ENCODE measurements around the gene PRSS53.

The PRSS53 gene

DNA sequence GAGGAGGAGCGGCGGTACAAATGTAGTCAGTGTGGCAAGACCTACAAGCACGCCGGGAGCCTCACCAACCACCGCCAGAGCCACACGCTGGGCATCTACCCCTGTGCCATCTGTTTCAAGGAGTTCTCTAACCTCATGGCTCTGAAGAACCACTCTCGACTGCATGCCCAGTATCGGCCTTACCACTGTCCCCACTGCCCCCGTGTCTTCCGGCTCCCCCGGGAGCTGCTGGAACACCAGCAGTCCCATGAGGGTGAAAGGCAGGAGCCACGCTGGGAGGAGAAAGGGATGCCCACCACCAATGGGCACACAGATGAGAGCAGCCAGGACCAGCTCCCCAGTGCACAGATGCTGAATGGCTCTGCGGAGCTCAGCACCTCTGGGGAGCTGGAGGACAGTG lies 11.7 kb downstream of the PRSS53 start:
- no peak for DNase-seq

DNA sequence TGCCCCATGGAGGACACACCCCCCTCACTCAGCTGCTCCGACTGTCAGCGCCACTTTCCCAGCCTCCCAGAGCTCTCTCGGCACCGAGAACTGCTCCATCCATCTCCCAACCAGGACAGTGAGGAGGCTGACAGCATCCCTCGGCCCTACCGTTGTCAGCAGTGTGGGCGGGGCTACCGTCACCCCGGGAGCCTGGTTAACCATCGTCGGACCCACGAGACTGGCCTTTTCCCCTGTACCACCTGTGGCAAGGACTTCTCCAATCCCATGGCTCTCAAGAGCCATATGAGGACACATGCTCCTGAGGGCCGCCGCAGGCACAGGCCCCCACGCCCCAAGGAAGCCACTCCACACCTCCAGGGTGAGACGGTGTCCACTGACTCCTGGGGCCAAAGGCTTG lies 12.4 kb downstream of the PRSS53 start:
- DNase-seq = no peak

DNA sequence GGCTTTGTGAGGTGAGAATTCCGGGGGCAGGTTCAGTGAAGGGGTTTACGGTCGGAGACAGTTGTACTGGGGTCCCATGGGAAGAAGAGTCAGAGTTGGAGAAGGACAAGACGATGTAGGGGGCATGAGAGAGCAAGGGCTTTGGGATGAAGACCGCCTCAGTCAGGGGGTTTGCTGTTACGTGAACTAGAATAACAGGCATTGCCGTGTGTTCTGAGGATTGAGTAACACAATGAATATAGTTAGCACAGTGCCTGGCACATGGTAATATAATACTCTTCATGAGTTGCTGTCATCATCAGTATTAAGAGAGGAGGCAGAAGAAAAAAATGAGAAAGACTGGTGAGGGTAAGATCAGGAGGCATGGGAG lies 13.9 kb downstream of the PRSS53 start:
- DNase-seq = no peak

DNA sequence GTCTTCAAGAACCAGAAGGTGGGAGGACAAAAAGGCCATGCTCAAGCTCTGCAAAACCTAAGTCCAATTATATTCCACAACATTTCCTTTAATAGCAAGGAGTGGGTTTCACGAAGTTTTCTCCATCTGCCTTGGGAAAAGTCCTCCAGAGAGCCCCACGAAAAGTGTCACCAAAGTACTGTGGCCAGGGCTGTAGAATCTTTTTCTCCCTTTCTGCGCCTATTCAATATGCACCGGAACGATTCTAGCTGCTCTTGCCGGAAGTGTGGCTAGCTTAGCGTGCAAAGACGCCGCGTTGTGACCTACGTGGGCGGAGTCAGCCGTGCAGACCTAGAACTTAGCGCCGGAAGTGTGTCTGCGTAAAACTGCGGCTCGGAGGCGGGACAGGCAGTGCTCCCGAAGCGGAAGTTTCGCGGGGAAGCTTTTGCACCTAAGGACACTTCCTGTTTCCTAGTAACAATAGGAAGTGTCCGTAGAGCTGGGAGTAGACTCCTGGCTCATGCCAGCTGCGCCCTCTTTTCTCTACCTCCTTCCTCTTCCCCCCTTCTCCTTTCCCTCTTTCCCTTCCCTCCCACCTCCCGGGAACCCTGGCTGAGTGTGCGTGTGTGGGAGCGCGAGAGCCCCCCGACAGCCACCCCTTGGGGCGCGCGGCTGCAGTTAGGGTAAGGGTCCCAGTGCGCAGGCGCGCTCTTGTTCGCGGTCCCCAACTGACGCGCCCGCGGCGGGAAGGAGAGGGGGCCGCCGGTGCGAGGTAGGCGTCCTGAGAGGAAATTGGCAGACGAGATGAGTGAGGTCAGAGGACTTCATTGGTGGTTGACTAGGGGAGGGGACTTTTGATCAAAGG lies 14.6 kb downstream of the PRSS53 start, which contains the start of the genes ZNF646 and ZNF668:
TSS of gene ZNF646 (plus strand) at position 453 of the 844 bp plus-strand sequence. CDS start 1,903 bp downstream, outside the sequence.
TSS of gene ZNF668 (minus strand) at position 271 of the 844 bp plus-strand sequence. CDS start 9,781 bp downstream, outside the sequence.
- DNase-seq = peak; percentile 93 to 94

DNA sequence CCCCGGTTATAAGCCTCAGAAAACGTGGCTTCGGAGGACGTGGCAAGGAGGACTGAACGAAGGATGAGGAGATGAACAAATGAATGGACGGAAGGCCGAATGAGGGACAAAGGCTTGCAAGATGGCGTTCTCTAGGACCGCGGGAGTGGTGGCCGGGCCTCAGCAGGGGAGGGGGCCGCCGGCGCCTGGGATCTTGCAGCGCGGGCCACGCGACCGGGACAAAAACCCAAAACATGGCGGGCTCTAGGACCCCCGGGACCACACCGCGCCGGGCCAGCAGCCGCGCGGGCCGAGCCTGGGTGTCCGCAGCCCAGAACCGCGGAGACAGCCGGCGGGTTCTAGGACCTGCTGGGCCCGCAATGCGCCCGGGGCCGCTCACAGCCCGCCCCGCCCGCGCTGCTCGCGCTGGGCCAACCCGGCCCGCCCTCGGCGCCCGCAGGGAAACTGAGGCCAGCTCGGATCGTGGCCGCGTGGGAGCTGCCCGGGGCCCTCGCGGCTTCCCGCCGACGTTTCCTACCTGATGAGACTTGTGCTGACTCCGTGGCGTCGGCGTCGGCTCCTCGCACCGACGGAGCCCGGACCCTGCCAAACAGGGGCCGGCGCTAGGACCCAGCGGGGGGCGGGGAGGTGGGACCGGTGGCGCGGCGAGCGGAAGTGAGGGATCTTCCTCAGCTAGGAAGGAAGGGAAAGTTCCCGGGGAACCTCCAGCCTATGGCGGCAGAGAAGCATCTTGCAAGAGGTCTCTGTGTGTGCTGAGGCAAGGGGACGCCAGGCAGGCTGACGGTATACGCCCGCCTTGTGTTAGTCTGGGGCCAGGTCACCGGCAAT lies 15.4 kb downstream of the PRSS53 start:
- DNase-seq = peak; percentile 84 to 85

DNA sequence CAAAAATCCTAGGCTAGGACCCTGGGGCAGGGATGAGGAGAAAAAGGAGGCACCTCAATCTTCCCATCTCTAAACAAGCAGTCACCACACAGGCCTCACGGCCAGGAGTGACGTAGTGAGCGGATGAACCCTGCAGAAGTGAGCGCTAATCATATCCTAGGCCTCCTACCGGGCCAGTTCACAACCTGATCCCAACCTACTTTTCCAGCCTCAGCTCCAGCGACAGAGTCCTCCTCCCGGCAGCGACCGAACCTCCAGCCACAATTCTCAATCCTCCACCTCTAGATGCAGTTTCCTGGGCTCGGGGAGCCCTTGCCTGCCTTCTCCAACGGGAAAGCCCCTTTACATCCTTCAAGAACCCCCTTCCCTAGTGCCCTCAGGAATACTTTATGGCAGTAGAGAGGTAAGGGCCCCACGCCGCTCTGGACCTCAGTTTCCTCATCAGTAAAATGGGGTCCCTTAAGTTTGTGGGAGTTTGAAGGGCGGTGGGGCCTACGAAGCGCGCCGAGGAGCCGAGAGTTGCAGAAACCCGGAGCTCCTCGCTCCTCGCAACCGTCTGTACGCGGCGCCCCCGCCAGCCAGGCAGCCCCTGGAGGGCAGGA lies 16.1 kb downstream of the PRSS53 start:
- peak in 1 of 2 donors; percentile 29 for DNase-seq

DNA sequence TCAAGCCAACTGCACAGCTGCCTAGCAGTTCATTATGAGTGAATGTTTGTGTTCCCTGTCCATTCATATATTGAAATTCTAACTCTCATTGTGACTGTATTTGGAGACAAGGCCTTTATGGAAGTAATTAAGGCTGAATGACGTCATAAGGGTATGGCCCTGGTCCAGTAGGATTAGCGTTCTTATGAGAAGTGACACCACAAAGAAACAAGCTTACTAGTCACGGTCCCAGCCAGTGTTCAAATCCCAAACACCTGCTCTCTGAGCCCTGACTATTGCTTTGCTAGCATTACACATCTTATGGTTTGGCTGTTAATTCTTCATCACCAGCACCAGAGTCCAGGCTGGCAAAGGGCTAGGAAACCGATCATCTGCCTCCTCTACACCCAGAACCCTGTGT lies 16.9 kb downstream of the PRSS53 start:
- no peak for DNase-seq

DNA sequence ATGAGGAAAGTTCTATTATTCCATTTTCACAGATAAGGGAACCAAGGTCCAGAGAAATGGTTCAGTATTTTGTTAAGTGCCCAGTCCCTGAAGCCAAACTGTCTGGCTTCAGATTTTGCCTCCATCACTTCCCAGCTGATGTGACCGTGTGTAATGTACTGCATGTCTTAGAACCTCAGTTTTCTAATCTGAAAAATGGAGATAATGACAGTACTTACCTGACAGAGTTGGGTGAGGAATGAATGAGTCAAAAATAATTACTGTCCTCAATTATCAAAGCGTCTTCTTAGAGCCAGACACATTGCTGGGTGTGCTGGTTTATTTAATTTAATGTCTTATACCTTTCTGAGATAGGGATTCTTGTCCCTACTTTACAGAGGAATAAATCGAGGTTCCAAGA lies 21.4 kb downstream of the PRSS53 start:
- DNase-seq = no peak

DNA sequence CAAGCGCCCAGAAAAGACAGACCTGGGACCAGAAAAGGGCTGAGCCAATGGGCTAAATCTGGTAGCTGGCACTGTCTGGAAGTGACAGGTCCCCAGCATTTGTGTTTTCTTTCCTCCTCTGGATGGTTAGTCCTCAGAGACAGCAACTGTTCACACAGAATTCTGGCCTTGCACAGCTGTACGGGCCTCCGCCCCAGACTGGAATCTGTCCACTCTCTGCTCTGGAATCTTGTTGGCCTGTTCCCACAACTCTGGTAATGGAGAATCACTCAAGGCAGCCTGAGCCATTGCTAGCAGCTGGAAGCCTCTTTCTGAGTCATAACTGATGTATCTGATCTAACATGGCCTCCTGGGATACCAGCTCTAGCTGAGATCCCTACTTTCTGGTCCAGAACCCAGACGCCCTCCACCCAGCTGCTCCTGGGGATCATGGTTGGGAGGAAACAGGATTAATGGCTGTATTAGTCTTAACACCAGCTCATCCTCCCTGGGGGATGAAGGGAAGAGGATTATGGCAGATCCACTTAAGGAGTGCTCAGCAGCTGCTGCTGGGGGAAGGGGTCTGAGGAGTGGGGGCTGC lies 23.8 kb downstream of the PRSS53 start:
- DNase-seq = no peak

DNA sequence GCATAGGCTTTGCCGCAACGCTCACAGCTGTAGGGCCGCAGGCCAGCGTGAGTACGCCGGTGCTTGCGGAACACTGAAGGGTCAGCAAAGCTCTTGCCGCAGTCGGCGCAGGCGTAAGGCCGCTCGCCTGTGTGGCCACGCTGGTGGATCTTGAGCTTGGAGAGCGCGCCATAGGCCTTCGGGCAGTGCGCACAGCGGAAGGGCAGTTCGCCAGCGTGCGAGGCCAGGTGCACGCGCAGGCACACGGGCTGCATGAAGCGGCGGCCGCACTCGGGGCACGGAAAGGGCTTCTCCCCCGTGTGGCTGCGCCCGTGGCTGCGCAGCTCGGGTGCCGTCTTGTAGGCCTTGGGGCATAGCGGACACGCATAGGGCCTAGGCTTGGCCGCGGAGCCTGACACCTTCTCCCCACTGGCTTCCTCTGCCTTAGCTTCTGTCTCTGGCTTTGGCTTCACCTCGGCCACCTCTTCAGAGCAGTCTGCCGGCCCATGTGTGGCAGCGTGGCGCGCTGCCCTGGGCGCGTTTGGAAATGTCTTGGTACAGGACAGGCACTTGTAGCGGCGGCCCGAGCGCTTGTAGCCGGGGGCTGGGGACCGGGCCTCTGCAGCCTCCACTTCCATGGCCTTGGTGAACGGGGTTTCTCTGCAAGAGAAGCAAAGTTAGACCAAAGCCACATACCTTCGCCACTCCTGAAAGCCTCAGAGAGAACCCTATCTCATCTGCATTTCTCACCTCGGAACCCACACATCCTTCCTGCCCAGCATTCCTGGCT lies 24.7 kb downstream of the PRSS53 start:
- no peak for DNase-seq

DNA sequence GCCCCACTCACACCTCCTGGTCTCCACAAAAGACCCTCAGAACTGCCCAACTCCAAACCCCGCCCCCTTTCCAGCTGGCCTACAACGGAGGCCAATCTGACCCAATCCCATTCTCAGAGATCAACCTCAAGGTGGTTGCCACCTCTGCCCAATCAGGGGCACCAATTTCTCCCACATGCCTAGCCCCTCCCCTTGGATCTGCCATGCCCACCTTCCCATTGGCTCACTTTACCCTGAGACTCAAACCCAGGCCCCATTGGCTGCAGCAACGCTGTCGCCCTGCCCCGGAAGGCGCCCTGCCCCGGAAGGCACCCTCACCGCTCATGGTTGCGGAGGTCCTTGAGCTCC lies 25.3 kb downstream of the PRSS53 start:
- no peak for DNase-seq

DNA sequence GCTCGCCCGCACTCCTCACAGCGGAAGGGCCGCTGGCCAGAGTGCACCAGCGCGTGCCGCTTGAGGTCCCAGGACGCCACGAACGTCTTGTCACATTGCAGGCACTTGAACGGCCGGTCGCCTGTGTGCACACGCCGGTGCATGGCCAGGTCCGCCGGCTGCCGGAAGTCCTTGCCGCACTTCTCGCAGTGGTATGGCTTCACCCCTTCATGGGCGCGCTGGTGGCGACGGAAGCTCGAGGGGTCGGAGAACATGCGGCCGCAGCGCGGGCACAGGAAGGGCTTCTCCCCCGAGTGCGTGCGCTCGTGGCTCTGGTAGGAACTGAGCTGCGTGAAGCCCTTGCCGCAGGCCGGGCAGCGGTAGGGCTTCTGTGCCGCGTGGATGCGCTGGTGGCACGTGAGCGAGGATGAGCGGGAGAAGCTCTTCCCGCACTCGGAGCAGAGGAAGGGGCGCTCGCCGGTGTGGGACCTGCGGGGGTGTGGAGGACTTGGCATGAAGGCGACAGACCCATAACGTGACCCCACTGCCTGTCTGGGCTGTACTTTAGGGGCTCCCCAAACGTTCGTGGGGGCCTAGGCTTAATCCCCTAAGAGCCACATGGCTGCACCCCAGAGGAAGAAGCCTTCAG lies 26.8 kb downstream of the PRSS53 start:
- no peak for DNase-seq

DNA sequence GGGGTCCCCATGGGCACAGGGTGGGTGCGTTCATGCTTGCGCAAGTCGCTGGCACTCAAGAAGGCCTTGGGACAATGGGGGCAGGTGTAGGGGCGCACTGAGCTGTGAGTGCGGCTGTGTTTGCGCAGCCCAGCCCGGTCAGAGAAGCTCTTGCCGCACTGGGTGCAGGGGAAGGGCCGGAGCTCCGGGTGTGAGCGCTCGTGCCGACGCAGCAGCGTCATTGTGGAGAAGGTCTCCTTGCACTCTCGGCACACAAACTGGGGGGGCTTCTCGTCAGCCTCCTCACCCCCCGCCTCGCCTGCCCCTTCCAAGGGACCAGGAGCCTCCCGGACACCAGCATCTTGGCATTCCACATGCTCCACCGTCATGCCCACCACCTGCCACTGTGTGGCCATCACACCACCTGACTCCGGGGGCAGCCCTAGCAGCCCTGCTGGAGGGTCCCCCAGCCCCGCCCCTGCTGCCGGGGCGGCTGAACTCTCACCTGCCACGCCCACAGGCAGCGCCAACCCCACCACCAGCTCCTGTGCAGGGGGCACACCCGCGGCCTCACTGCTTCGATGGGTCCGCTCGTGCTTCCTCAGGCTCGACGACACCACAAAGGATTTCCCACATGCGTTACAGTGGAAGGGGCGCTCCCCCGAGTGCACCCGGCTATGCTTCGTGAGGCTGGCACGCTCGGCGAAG lies 27.5 kb downstream of the PRSS53 start:
- no peak for DNase-seq

DNA sequence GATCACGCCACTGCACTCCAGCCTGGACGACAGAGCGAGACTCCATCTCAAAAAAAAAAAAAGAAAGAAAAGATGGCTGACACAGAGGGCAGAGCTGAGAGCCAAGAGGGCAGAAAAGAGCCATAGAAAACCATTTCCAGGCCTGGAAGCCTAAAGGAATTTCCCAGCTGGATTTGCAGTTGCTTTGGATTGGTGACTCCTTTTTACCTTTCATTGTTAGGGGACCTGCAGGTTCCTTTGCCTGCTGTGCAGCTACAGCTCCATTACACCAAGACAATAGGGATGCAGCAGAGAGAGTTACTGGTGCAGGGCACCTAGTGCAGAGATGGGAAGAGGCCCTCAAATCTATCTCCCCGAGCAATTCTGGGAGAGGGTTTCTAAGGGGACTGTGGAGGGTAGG lies 33.1 kb downstream of the PRSS53 start:
- no peak for DNase-seq

DNA sequence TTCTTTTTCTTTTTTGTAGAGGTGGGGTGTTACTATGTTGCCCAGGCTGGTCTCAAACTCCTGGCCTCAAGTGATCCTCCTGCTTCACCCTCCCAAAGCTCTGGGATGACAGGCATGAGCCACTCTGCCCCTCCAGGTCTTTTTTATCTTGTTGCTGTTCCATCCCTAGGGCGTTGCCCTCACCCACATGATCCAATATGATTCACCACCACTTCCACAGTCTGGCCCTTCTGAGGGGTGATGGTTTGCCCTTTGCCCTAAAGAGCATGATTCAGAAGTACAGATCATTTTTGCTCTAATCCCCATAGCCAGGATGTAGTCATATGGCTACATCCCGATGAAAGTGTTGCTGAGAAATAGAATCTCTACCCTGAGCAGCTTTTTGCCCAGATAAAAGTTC lies 36.6 kb downstream of the PRSS53 start:
- no peak for DNase-seq

DNA sequence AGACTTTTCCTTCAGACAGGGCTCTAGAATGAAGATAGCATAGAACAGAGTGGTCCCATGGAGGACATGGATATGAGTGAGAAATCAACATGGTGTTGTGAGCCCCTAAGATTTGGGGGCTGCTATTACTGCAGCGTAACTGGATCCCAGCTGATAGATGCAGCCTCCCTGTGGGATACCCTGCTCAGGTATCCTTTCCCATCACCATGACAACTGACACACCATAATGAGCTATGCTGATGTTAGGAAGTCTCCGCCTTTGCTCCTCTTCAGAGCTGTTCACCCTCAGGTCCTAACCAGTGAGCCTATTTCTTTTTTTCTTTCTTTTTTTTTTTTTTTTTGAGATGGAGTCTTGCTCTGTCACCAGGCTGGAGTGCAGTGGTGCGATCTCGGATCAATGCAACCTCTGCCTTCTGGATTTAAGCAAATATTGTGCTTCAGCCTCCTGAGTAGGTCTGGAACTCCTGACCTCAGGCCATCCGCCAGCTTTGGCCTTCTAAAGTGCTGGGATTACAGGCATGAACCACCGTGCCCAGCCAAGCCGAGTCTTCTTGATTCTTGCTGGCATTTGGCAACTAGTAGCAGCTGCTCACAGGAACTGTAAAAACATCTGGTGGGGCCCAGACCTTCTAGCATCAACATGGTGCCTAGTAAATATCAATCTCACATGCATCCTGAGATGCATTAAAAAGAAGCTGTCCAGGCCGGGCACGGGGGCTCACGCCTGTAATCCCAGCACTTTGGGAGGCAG lies 38.3 kb downstream of the PRSS53 start:
- no peak for DNase-seq

DNA sequence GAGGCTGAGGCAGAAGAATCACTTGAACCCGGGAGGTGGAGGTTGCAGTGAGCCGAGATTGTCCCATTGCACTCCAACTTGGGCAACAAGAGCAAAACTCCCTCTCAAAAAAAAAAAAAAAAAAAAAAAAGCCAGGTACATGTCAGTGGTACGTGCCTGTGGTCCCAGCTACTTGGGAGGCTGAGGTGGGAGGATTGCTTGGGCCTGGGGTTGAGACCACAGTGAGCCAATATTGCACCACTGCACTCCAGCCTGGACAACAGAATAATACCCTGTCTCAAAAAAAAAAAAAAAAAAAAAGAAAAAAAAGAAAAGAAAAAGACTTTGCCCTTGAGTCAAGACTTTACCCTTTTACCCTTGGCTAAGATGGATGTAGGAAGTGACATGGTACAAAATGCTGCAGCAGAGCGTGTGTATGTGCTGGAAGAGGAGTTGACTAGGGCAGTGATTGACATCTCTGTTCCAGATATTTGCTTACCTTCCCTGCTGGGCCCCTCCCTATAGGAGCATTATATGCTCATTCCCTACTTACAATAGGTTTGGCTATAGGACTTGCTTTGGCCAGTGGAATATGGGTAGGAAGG lies 44.8 kb downstream of the PRSS53 start:
- DNase-seq = no peak

DNA sequence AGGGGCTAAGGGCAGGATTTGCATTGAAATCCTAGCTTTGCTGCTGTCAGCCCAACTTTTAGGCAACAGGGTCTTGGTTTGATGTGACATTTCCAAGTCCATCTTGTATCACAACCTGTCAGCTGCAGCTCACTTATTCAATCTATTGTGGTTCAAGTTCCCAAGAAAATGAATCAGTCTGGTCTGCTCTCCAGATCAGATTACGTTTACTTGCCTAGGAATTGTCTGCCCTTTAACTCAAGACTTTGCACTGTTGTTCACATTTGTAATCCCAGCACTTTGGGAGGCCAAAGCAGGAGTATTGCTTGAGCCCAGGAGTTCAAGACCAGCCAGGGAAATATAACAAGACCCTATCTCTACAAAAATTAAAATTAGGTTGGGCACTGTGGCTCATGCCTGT lies 45.4 kb downstream of the PRSS53 start:
- DNase-seq = no peak

DNA sequence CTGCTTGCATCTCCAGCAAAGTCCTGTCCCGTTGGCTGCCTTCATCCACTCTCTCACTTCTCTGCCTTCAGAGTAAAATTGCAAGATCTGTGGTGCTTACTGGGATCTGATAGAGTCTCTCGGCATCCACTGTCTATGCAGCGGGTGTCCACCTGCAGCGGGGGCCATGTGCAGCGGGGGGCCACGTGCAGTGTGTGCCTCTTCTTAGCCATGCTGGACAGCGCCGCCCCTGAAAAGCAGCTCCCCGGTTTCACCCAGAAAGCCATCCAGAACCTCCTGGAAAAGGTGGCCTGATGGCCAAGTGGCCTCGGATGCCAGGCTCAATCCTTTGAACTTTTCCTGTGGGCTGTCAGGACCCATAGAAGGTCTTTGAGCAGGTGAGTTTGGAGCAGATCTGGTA lies 45.9 kb downstream of the PRSS53 start:
- no peak for DNase-seq

DNA sequence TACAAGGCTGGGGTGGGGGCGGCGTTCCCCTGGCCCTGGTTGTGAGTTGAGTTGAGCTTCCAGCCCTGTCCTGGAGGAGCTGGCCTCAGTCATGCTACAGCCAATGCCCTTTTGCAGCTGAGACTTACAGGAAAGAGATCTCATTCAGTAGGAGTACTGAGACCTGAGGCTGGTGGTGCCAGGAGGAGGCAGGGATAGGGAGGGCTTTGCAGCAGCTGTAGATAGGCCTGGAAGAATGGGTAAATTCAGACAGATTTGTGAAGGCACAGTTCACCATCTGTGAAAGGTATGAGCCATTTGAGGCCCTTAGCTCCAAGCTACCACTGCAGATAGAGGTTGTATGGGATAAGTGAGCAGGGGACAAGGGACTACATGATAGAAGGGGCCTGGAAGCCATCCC lies 49.8 kb downstream of the PRSS53 start:
- no peak for DNase-seq
